Activated naive CD8-positive, alpha-beta T cell (primary cell): ENCODE data around the gene SELENOS.

Experiments used
- H3K27ac Mint-ChIP-seq: one replicate; pipeline ENCODE4 v1.8.0; 2021; ENCODE audit warnings: mixed read lengths
- H3K27me3 Mint-ChIP-seq: one replicate; pipeline ENCODE4 v1.8.0; 2021; ENCODE audit warnings: mixed read lengths
- H3K36me3 Mint-ChIP-seq: one replicate; pipeline ENCODE4 v1.8.0; 2021; ENCODE audit warnings: mixed read lengths
- H3K4me1 Mint-ChIP-seq: one replicate; pipeline ENCODE4 v1.8.0; 2021; ENCODE audit warnings: low read depth, mixed read lengths
- H3K4me3 Mint-ChIP-seq: one replicate; pipeline ENCODE4 v1.8.0; 2021; ENCODE audit warnings: mild to moderate bottlenecking, mixed read lengths
- H3K9me3 Mint-ChIP-seq: one replicate; pipeline ENCODE4 v1.8.0; 2021; ENCODE audit warnings: low read depth, mixed read lengths

The SELENOS gene, protein sequence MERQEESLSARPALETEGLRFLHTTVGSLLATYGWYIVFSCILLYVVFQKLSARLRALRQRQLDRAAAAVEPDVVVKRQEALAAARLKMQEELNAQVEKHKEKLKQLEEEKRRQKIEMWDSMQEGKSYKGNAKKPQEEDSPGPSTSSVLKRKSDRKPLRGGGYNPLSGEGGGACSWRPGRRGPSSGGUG

DNA sequence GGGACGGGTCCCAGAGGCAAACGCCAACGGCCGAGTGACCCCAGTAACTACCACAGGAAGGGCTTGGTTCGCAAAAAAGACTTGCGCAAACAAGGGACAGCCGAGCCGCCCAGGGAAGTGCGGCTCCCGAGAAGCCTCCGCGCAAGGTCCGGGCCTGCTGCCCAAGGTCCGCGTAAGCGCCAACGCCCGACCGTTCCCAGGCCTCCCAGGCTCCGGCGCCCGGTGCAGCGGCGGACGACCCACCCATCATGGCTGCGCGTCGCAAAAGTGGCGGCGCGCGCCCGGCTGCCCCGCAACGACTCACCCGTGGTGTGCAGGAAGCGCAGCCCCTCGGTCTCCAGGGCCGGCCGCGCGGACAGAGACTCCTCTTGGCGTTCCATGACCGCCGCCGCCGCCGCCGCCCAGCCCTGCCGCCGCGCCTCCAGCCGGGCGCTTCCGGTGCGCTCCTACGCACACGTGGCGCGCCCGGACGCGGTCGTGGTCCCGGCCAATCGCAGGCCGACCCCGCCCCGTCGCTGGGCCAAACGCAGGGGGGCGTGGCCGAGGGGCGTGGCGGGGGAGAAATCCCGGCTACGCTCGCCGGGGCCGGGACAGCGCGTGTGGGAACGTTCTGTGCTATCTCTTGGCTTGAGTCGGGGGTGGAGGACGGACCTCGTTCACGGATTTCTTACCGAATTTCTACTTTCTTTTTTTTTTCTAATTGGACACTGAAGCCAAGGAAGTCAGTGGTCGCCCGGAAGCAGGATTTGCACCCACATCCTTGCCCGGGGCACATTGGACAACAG is at the start of gene SELENOS:
Gene SELENOS (minus strand): TSS at position 448 of the 785 bp plus-strand sequence. CDS start 68 bp downstream, at position 380.
- Mint-ChIP-seq H3K27me3 (no peaks in the 10 kb centered on the region), H3K9me3 (no peaks in the 10 kb centered on the region), H3K4me3 (peak within 1 kb of the TSS; percentile 100), H3K27ac (peak within 1 kb of the TSS; percentile 93), H3K36me3 (peaks cover 9% of the 10 kb centered on the region), H3K4me1 (peaks cover 29% of the 10 kb centered on the region)

- peaks cover 5% of the 10 kb centered on the region for H3K27me3 Mint-ChIP-seq
- no peaks in the 10 kb centered on the region for H3K36me3 Mint-ChIP-seq
- H3K4me1 Mint-ChIP-seq: peaks cover under 1% of the 10 kb centered on the region
- H3K27ac Mint-ChIP-seq: no peak overlapping the region
- no peaks in the 10 kb centered on the region for H3K9me3 Mint-ChIP-seq
- no peak overlapping the region for H3K4me3 Mint-ChIP-seq
These were observed 49.3 kb upstream of the SELENOS start for GRCh38 chr15:101326462-101327146.

DNA sequence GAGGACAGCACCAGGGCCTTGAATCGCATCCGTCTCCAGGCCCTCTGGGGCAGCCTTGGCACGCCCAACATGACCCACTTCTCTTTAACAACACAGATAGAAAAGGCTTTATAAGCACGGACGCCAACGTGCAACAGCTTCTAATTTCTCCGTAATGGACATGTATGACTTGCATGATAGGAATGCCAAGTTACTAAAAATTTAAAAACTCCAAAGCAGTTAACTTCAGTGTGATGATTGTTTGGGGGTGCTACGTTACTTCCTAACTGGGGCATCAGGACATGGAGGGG is 48.7 kb upstream of the SELENOS start:
- H3K27ac Mint-ChIP-seq: no peak overlapping the region
- H3K9me3 Mint-ChIP-seq: no peaks in the 10 kb centered on the region
- peaks cover 5% of the 10 kb centered on the region for H3K4me1 Mint-ChIP-seq
- peaks cover 5% of the 10 kb centered on the region for H3K27me3 Mint-ChIP-seq
- H3K4me3 Mint-ChIP-seq: no peak overlapping the region
- H3K36me3 Mint-ChIP-seq: no peaks in the 10 kb centered on the region

- H3K4me3 Mint-ChIP-seq: no peak overlapping the region
- no peaks in the 10 kb centered on the region for H3K9me3 Mint-ChIP-seq
- H3K4me1 Mint-ChIP-seq: peaks cover 10% of the 10 kb centered on the region
- H3K27me3 Mint-ChIP-seq: peaks cover 5% of the 10 kb centered on the region
- no peak overlapping the region for H3K27ac Mint-ChIP-seq
- no peaks in the 10 kb centered on the region for H3K36me3 Mint-ChIP-seq
These were observed 48.2 kb upstream of the SELENOS start for GRCh38 chr15:101325263-101326025.

GRCh38 chr15:101324524-101325177 is 47.4 kb upstream of the SELENOS start:
- Mint-ChIP-seq H3K27me3 (peaks cover 5% of the 10 kb centered on the region), H3K9me3 (no peaks in the 10 kb centered on the region), H3K27ac (no peak overlapping the region), H3K4me1 (peaks cover 14% of the 10 kb centered on the region), H3K36me3 (no peaks in the 10 kb centered on the region), H3K4me3 (no peak overlapping the region)

- Mint-ChIP-seq H3K27ac (no peak overlapping the region), H3K4me1 (peaks cover 14% of the 10 kb centered on the region), H3K9me3 (no peaks in the 10 kb centered on the region), H3K36me3 (no peaks in the 10 kb centered on the region), H3K27me3 (peaks cover 5% of the 10 kb centered on the region), H3K4me3 (no peak overlapping the region)
These were observed 46.7 kb upstream of the SELENOS start for GRCh38 chr15:101323793-101324523.

- peaks cover 5% of the 10 kb centered on the region for H3K27me3 Mint-ChIP-seq
- H3K27ac Mint-ChIP-seq: no peak overlapping the region
- H3K9me3 Mint-ChIP-seq: no peaks in the 10 kb centered on the region
- peaks cover 14% of the 10 kb centered on the region for H3K4me1 Mint-ChIP-seq
- H3K4me3 Mint-ChIP-seq: no peak overlapping the region
- no peaks in the 10 kb centered on the region for H3K36me3 Mint-ChIP-seq
These were observed 45.7 kb upstream of the SELENOS start for GRCh38 chr15:101322854-101323477.

GRCh38 chr15:101322016-101322695 is 44.9 kb upstream of the SELENOS start:
- H3K9me3 Mint-ChIP-seq: no peaks in the 10 kb centered on the region

DNA sequence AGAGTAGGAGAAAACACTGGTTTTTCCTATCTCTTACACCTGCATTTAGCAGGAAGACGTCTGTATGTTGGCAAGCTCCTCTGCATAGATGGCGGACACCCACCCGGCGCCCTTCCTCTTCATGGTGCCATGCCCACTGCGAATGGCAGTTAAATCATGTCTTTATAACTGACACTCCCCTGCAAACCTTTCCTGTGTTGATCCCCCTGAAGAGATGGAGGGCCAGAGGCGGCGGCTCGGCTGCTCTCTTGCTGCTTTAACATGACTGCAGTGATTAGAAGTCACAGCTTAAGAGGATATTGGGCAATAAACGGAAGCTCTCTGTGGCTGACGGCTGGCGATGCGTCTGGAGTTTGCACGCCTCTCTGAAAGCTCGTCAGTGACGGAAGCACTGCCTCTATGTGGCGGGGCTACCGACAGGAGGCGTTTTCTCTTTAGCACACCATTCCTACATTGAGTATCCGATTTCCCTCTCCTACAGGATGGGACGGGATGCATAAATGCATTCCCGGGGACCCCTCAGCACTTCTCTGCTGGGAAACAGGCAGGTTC is 43.3 kb upstream of the SELENOS start:
- Mint-ChIP-seq H3K27me3 (no peaks in the 10 kb centered on the region), H3K36me3 (no peaks in the 10 kb centered on the region), H3K27ac (peak overlapping the region; percentile 83), H3K4me3 (peak overlapping the region; percentile 85), H3K9me3 (no peaks in the 10 kb centered on the region), H3K4me1 (peaks cover 14% of the 10 kb centered on the region)

More at GRCh38 chr15:101322016-101322695, 44.9 kb upstream of the SELENOS start:
- H3K36me3 Mint-ChIP-seq: no peaks in the 10 kb centered on the region
- H3K27ac Mint-ChIP-seq: no peak overlapping the region
- peaks cover 14% of the 10 kb centered on the region for H3K4me1 Mint-ChIP-seq
- no peak overlapping the region for H3K4me3 Mint-ChIP-seq
- peaks cover 5% of the 10 kb centered on the region for H3K27me3 Mint-ChIP-seq

GRCh38 chr15:101318839-101319238 is 41.6 kb upstream of the SELENOS start:
- Mint-ChIP-seq H3K4me3 (no peak overlapping the region), H3K27ac (no peak overlapping the region), H3K27me3 (no peaks in the 10 kb centered on the region), H3K9me3 (no peaks in the 10 kb centered on the region), H3K4me1 (peaks cover 14% of the 10 kb centered on the region), H3K36me3 (no peaks in the 10 kb centered on the region)

DNA sequence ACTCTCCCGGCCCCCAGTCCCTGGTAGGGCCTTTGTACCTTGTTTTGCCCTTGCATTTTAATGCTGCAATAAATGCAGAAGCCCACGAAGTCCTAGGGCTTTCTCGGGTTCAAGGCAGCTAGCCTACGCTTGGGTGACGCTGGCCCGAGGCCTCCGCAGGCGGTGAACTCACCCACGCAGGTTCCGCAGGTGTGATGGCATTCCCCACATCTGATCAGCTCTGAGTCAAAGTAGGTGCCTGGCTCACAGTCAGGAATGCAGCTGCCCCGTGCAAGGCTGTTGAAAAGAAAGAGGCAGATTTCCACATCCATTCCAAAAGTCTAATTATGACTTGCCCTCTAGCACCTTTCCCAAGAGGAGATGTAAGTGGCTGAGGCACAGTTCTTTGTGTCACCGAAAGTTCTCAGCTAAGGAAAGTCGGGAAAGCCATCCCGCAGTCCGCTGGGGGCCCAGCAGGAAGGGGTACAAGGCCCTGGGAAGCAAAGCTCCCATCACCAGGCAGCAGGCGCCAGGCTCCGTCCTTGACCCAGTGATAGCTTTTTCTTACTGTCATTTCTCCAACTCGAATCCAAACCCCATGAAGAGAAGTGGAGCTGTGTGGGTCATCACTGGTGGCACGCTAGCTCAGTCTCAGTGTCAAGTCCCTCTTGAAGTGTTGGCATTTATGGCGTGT is 41.0 kb upstream of the SELENOS start:
- H3K4me3 Mint-ChIP-seq: no peak overlapping the region
- no peaks in the 10 kb centered on the region for H3K27me3 Mint-ChIP-seq
- H3K36me3 Mint-ChIP-seq: no peaks in the 10 kb centered on the region
- H3K27ac Mint-ChIP-seq: no peak overlapping the region
- peaks cover 14% of the 10 kb centered on the region for H3K4me1 Mint-ChIP-seq
- H3K9me3 Mint-ChIP-seq: no peaks in the 10 kb centered on the region

DNA sequence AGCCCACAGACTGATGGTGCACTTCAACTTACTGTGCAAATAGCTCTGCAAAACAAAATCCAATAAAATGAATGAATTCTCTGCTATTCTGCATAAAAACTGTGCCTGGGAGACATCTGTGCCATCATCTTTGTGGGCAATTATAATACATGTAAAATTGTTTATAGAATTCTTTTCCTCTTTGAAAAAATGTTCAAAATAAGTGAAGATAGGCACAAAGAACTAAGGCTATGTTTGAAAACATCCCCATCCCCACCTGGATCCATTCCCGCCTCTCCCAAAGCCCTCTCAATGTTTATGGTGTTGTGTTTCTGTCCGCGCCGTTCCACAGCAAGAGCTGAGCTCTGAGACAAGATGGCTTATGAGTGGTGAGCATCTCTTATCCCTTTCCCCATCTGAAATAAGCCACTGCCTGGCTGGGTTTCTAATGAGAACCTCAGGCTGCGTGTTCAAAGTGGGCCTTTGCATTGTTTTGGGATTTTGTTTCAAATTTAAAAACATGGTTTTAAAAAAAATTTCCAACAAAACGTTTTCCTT is 40.1 kb upstream of the SELENOS start:
- Mint-ChIP-seq H3K27me3 (no peaks in the 10 kb centered on the region), H3K36me3 (no peaks in the 10 kb centered on the region)

More for the DNA sequence above, 40.1 kb upstream of the SELENOS start:
- no peak overlapping the region for H3K27ac Mint-ChIP-seq
- no peaks in the 10 kb centered on the region for H3K9me3 Mint-ChIP-seq
- H3K4me3 Mint-ChIP-seq: no peak overlapping the region
- H3K4me1 Mint-ChIP-seq: peaks cover 14% of the 10 kb centered on the region
